ENCODE measurements around the gene ZNF200.

Gene ZNF200

GRCh38 chr16:3256146-3256865 is 21.3 kb upstream of the ZNF200 start, which contains the start of gene MEFV:
Gene MEFV, minus strand, starts transcription at chr16:3256633. Its CDS starts 46 bp downstream, at chr16:3256587.
- no peaks in the 10 kb centered on the region for H3K36me3 ChIP-seq
- H3K9me3 ChIP-seq = no peaks in the 10 kb centered on the region; the same call in 1 of the 2 replicates
- no peak for TF ChIP-seq CTCF (IDR thresholded peaks at IDR 0.05; ENCODE audit: low read depth, low read length)
- DNase-seq = no peak
- H3K27me3 ChIP-seq = peaks cover 46% of the 10 kb centered on the region
- no peak within 1 kb of the TSS for H3K4me3 ChIP-seq (ENCODE audit: low read depth, low read length)
- H3K4me1 ChIP-seq = no peaks in the 10 kb centered on the region

- no peaks in the 10 kb centered on the region; the same call in 1 of the 2 replicates for H3K9me3 ChIP-seq
- no peak for TF ChIP-seq CTCF (IDR thresholded peaks at IDR 0.05; ENCODE audit: low read depth, low read length)
- DNase-seq = no peak
- no peaks in the 10 kb centered on the region for H3K36me3 ChIP-seq
- no peak overlapping the region for H3K4me3 ChIP-seq (ENCODE audit: low read depth, low read length)
- H3K27me3 ChIP-seq = peaks cover 49% of the 10 kb centered on the region
- H3K4me1 ChIP-seq = no peaks in the 10 kb centered on the region
Observed at GRCh38 chr16:3254309-3254708, 19.4 kb upstream of the ZNF200 start.

GRCh38 chr16:3252967-3253366 is 18.0 kb upstream of the ZNF200 start:
- Histone ChIP-seq H3K4me1 (no peaks in the 10 kb centered on the region), H3K27me3 (peaks cover 51% of the 10 kb centered on the region), H3K9me3 (no peaks in the 10 kb centered on the region; the same call in 1 of the 2 replicates), H3K4me3 (ENCODE audit: low read depth, low read length) (no peak overlapping the region), H3K36me3 (no peaks in the 10 kb centered on the region)
- DNase-seq = no peak
- TF ChIP-seq CTCF (IDR thresholded peaks at IDR 0.05; ENCODE audit: low read depth, low read length) = no peak

GRCh38 chr16:3249451-3249850 is 14.5 kb upstream of the ZNF200 start:
- Histone ChIP-seq H3K27me3 (peaks cover 52% of the 10 kb centered on the region), H3K4me3 (ENCODE audit: low read depth, low read length) (no peak overlapping the region), H3K36me3 (no peaks in the 10 kb centered on the region), H3K4me1 (no peaks in the 10 kb centered on the region), H3K9me3 (no peaks in the 10 kb centered on the region; the same call in 1 of the 2 replicates)
- no peak for DNase-seq
- TF ChIP-seq CTCF (IDR thresholded peaks at IDR 0.05; ENCODE audit: low read depth, low read length) = no peak

GRCh38 chr16:3249020-3249419 is 14.1 kb upstream of the ZNF200 start:
- H3K9me3 ChIP-seq = no peaks in the 10 kb centered on the region
- no peak for TF ChIP-seq CTCF (IDR thresholded peaks at IDR 0.05; ENCODE audit: low read depth, low read length)
- peaks cover 51% of the 10 kb centered on the region for H3K27me3 ChIP-seq
- H3K36me3 ChIP-seq = no peaks in the 10 kb centered on the region
- DNase-seq = no peak
- H3K4me3 ChIP-seq (ENCODE audit: low read depth, low read length) = no peak overlapping the region
- H3K4me1 ChIP-seq = no peaks in the 10 kb centered on the region

GRCh38 chr16:3248596-3248995 is 13.6 kb upstream of the ZNF200 start:
- Histone ChIP-seq H3K27me3 (peaks cover 50% of the 10 kb centered on the region), H3K4me3 (ENCODE audit: low read depth, low read length) (no peak overlapping the region), H3K4me1 (no peaks in the 10 kb centered on the region), H3K36me3 (no peaks in the 10 kb centered on the region), H3K9me3 (no peaks in the 10 kb centered on the region)
- DNase-seq = no peak
- no peak for TF ChIP-seq CTCF (IDR thresholded peaks at IDR 0.05; ENCODE audit: low read depth, low read length)

Measured in BE2C (cell line).